ENCODE measurements around the gene SLC15A4.

GRCh38 chr12:128798571-128799341, 25.0 kb downstream of the SLC15A4 start:
- TF ChIP-seq CREB5 (CRISPR knock-in tag; IDR thresholded peaks at IDR 0.05; ENCODE audit: low read depth) (no peak), PATZ1 (CRISPR knock-in tag; IDR thresholded peaks at IDR 0.05; ENCODE audit: borderline replicate concordance) (no peak), ZFP30 (CRISPR knock-in tag; IDR thresholded peaks at IDR 0.05) (no peak), CSRNP3 (CRISPR knock-in tag; IDR thresholded peaks at IDR 0.05) (no peak), RARB (CRISPR knock-in tag; IDR thresholded peaks at IDR 0.05) (no peak), ISL1 (CRISPR knock-in tag; IDR thresholded peaks at IDR 0.05) (no peak), ZFP3 (CRISPR knock-in tag; IDR thresholded peaks at IDR 0.05) (no peak), ZNF565 (CRISPR knock-in tag; conservative IDR thresholded peaks at IDR 0.05; ENCODE audit: low read depth) (no peak), ZC3H10 (CRISPR knock-in tag; IDR thresholded peaks at IDR 0.05) (no peak), ZNF8 (CRISPR knock-in tag; IDR thresholded peaks at IDR 0.05) (no peak), TOX (CRISPR knock-in tag; IDR thresholded peaks at IDR 0.05; ENCODE audit: borderline replicate concordance) (no peak), BACH2 (CRISPR knock-in tag; IDR thresholded peaks at IDR 0.05; ENCODE audit: borderline replicate concordance) (no peak), TCF4 (CRISPR knock-in tag; IDR thresholded peaks at IDR 0.05; ENCODE audit: borderline replicate concordance) (no peak)

Data from SK-N-SH treated with all-trans-retinoic acid at 6 μM for 48 hours (cell line).